GM12874 (cell line): ENCODE data around the gene HEMK1.

Experiments used
- TF ChIP-seq, protein P1 (sequence below): IDR thresholded peaks from 2 replicates; pipeline ENCODE4 v1.5.1; 2011; ENCODE audit warnings: low read depth, mild to moderate bottlenecking, control low read depth, low read length, moderate library complexity; ENCODE audit not compliant: insufficient read depth

Gene HEMK1

DNA sequence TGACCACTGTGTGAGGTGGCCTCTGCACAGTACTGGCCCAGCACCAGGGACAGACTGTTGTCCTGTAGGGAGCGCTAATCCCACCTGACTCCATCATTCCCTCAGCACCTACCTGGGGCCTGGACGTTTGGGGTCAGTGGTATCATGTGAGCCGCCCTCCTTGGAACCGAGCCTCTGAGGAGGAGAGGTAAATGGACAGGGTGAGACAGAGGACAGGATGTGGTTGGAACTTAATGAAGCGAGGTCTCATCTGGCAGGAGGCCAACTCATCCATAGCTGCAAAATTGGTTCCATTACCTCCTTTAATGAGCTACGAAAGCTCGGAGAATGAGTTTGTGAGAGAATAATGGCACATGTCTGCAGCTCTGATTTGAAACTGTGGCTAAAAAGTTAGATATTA, 61.6 kb downstream of the HEMK1 start:
- TF ChIP-seq, protein P1, sequence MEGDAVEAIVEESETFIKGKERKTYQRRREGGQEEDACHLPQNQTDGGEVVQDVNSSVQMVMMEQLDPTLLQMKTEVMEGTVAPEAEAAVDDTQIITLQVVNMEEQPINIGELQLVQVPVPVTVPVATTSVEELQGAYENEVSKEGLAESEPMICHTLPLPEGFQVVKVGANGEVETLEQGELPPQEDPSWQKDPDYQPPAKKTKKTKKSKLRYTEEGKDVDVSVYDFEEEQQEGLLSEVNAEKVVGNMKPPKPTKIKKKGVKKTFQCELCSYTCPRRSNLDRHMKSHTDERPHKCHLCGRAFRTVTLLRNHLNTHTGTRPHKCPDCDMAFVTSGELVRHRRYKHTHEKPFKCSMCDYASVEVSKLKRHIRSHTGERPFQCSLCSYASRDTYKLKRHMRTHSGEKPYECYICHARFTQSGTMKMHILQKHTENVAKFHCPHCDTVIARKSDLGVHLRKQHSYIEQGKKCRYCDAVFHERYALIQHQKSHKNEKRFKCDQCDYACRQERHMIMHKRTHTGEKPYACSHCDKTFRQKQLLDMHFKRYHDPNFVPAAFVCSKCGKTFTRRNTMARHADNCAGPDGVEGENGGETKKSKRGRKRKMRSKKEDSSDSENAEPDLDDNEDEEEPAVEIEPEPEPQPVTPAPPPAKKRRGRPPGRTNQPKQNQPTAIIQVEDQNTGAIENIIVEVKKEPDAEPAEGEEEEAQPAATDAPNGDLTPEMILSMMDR = no peak

DNA sequence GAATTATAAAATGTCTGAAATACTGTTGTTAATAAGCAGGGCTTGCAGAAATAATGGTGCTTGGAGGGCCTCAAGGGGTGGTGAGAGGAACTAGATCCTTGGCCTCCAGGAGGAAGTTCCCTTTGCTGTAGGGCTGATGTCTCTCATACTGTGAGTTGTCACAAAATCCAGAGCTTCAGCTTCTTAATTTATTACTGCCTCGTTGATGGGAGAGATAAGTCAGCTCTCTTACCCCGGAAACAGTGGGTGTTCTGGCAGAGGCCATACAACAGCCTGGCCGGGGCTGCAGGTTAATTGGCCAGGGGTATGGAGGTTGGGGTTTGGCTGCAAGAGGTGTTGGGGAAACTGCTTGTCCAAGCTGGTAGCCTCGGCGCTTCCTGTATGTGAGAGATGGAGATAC, 63.1 kb downstream of the HEMK1 start:
- TF ChIP-seq, protein P1 = no peak

DNA sequence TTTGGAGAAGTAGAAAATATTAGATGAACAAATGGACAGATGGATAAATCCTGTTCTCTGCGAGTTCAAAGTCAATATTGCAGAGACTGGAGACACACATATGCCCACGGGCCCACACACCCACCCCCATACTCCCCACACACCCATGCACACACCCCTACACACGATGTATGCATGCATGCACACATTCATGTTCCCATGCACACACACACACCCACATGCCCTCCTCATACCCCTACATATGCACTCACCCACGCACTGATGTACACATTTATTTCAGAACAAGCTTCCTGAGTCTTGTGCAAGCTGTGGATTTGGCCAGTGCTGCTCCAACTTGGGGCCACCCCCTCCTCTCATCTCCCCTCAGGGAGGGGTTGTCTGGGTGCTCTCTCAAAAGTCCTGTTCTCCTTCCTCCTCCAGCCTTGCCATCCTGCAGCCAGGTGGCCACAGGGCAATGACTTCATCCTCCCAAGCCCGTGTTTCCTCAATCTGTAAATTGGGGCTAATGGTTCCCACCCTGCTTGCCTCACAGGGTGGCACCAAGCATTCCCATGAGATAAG, 64.0 kb downstream of the HEMK1 start:
- TF ChIP-seq, protein P1 = no peak

DNA sequence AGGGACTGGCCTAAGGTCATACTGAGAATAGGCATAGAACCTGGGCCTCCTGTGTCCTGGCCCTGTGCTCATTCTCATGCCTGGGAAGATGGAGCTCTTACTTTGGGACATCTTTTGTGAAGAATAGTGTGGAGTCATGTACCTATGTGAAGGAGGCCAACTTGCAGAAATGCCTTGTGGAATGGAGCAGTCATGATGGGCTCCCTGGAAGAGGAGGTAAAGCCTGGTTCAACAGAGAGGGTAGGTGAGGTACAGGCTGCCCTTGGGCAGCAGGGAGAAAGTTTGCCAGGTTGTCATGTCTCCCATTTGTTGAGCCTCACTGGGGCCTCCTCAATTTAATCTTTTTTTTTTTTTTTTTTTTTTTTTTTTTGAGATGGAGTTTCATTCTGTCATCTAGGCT, 65.7 kb downstream of the HEMK1 start:
- TF ChIP-seq, protein P1 = no peak

DNA sequence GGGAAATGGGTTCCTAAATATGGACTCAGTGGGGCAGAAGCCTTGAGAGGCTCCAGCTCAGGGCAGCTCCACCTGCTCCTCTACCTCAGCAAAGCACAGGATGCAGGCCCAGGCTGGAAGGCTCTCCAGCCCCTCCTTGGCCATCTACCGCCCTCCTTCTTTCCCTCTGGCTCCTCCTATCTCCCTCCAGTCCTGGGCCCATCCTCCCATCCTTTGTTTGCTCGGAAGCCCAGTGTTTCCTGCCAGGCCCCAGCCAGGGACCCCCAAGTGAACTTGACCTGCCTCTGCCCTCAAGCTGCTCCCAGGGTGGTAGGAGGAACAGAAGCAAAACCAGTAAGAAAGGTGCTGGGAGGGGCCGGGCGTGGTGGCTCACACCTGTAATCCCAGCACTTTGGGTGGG, 67.7 kb downstream of the HEMK1 start:
- TF ChIP-seq, protein P1 = no peak

DNA sequence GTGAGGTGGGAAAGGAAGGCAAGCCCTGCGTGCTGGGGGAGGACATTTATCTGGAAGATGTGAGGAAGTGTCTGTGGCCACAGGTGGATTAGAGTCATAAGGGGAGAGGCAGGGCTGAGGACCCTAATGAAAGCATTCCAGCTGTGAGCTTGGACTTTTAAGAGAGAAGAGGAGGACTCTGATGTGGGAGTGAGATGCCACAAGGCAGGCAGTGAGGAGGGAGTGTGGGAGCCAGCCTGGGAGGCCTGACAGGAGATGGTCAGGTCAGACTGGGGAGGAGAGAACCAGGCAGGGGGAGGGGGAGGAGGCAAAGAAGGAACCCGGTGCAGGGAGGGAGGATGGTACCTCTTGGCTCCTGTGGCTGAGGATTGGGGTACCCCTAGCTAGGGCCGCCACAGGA, 68.6 kb downstream of the HEMK1 start:
- TF ChIP-seq, protein P1 = no peak

DNA sequence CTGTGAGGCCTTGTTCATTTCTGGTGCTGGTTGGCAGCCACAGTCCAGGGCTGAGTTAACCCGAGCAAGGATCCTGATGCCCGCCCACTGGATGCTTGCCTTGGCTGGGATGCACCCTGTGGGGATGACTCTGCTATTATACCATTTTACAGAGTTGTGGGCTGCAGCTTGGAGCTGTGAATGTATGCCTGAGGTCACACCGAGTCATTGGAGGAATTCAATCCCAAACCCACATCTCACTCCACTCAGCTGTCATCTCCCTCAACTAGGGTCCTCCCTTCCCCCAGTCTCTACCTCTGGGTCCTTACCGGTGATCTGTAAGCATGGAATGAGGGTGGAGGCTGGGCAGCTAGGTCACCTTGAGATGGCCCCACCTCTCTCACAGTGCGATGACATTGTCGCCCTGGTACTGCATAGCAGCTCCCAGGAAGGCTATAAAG, 69.8 kb downstream of the HEMK1 start:
- TF ChIP-seq, protein P1 = no peak
